Measurements from ENCODE around the gene OR11H6.
"Not testable (repeated sequence)": the region's sequence is repeated elsewhere in the genome, so short reads cannot be mapped to it uniquely, and the experiment has no call there.

OR11H6 gene

DNA sequence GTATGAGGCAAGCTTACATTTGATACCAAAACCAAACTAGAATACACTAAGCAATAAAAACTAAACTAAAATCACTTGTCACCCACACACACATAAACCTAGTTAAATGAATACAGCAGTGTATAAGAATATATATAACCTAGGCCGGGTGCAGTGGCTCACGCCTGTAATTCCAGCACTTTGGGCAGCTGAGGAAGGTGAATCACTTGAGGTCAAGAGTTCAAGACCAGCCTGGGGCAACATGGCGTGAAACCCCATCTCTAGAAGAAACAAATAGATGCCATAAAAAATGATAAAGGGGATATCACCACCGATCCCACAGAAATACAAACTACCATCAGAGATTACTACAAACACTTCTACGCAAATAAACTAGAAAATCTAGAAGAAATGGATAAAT, 40.9 kb downstream of the OR11H6 start:
- not testable (repeated sequence) for DNase-seq

DNA sequence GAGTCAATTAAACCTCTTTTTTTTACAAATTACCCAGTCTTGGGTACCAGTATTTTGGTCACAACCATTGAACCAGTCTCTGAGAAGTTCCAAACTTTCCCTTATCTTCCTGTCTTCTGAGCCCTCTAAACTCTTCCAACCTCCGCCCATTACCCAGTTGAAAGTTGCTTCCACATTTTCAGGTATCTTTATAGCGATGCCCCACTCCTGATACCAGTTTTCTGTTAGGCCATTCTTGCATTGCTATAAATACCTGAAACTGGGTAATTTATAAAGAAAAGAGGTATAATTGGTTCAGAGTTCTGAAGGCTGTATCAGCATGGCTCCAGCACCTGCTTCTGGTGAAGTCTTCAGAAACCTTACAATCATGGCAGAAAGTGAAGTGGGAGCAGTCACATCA, 50.6 kb downstream of the OR11H6 start:
- no peak for DNase-seq
